GM10266 (cell line): ENCODE results near the gene THUMPD2.

Experiments
- DNase-seq: peaks from one replicate; pipeline ENCODE4 v3.0.0; 2012; ENCODE audit errors: extremely low spot score
- CTCF ChIP-seq: IDR thresholded peaks from 2 replicates; pipeline ENCODE4 v1.5.1; 2012; ENCODE audit warnings: mild to moderate bottlenecking, low read depth; ENCODE audit not compliant: control insufficient read depth, insufficient read depth; ENCODE audit errors: missing control alignments

THUMPD2 gene

DNA sequence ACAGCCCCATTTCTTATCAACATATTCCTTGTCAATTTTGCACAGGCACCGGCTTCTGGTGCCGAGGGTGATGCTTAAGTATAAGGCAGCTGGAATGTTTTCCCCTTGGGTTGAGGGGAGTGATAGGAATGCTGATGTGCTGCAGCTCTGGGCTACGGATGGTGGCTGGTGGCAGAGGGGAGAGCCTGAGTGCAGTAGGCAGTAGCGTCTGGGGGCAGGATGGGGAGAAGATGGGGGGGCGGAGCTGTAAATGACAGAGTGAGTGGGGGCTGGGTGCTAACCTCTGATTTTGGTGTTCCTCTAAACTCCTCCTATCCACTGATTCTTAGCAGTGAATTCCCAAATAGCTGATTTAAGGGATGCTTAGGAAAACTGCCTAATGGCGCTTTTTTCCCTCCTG lies 92.6 kb downstream of the THUMPD2 start:
- no peak for TF ChIP-seq CTCF
- no peak for DNase-seq
